IPS-NIHi7 (cell line): Measurements from ENCODE around the gene SHKBP1.
"Not testable (repeated sequence)": the region's sequence is repeated elsewhere in the genome, so short reads cannot be mapped to it uniquely, and the experiment has no call there.

Source experiments
- DNase-seq: peaks from one replicate; pipeline ENCODE4 v3.0.0; 2012; ENCODE audit warnings: mixed read lengths; ENCODE audit errors: extremely low spot score

The SHKBP1 gene

DNA sequence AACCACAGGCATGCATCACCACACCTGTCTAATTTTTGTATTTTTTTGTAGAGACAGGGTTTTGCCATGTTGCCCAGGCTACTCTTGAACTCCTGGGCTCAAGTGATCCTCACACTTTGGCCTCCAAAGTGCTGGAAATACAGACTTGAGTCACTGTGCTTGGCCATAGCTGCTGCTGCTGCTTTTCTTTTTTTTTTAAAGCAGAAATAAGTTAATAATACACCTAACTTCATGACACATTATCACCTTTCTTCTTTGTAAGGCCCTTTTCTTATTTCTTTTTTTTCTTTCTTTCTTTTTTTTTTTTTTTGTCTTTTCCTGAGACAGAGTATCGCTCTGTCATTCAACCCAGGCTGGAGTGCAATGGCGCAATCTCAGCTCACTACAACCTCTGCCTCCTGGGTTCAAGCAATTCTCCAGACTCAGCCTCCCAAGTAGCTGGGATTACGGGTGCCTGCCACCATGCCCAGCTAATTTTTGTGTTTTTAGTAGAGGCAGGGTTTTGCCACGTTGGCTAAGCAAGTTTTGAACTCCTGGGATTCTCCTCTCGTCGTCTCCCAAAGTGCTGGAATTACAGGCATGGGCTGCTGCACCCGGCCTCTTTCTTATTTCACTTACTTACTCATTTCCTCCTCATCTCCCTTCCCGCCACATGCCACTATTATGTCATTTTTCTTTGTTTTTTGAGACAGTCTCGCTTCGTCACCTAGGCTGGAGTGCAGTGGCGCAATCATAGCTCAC, 8.7 kb downstream of the SHKBP1 start:
- no peak for DNase-seq

DNA sequence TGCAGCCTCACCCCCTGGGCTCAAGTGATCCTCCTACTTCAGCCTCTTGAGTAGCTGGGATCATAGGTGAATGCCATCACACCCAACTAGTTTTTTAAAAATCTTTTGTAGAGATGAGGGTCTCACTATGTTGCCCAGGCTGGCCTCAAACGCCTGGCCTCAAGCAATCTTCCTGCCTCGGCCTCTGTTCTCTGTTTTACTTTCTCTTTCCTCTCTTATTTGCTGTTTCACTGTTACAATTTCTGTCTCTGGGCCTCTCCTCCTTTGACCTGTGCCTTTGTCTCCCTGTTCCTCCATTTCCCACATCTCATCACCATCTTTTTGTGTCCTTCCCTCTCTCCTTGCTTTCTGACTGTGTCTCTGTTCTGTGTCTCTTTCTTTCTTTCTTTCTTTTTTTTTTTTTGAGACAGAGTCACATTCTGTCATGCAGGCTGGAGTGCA, 9.3 kb downstream of the SHKBP1 start:
- DNase-seq, result no peak

GRCh38 chr19:40586611-40587010, 9.9 kb downstream of the SHKBP1 start:
- no peak for DNase-seq

DNA sequence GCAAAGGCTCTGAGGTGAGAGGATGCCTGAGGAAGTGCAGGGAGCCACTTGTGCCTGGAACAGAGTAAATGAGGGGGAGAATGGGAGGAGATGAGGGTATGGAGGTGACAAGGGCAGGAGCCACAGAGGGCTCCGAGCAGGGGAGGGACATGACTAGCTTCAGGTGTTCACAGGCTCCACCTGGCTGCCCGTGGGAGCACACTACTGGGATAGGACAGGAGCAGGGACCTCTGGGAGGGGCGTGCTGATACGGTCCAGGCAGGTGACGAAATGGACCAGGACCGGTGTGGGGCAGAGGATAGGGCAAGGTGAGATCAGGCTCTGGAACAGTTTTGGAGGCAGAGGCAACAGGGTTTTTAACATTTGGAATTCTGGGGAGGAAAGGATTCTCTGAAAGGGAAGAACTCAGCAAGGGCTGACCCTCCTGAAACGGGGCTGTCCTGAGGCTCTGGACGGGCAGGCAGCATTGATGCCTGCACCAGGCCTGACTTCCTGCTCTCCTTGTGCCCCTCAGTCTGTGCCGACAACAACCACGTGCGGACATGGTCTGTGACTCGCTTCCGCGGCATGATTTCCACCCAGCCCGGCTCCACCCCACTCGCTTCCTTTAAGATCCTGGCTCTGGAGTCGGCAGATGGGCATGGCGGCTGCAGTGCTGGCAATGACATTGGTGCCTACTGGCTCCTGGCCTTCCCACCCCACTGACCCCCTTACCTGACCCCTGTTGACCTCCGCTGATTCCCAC, 11.6 kb downstream of the SHKBP1 start:
- DNase-seq, result no peak

- DNase-seq, result no peak
These were observed 12.4 kb downstream of the SHKBP1 start for GRCh38 chr19:40588926-40589569.

DNA sequence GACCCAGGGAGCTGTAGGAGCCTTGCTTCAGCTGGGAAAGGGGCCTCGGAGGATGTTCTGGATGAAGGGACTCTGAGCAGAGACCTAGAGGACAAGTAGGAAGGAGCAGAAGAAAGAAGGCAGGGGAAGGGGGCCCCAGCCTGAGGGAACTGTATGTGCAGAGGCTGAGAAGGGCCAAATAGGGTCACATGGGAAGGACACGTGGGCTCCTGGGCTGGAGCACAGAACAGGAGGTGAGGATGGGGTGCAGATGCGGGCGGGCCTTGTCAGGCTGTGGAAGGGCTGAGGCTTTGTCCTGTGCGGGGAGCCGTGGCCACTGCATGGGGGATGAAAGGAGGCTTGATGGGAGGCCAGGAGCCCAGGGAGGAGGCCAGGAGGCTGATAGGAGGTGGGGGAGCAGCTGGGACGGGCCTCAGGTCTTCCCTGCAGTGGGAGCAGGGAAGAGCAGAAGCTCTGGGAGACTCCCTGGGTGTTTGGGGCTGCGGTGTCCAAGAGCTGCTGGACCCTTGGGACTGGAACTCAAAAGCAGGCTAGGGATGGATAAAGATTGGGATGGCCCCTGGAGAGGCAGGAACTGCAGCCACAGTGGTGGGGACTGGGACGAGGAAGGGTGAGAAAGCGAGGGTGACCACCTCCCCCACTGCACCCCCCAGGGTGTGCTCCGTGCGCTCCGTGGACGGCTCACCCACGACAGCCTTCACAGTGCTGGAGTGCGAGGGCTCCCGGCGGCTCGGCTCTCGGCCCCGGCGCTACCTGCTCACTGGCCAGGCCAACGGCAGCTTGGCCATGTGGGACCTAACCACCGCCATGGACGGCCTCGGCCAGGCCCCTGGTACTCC, 13.1 kb downstream of the SHKBP1 start:
- DNase-seq, result no peak

- DNase-seq, result no peak
These were observed 14.0 kb downstream of the SHKBP1 start for GRCh38 chr19:40590464-40591265.

DNA sequence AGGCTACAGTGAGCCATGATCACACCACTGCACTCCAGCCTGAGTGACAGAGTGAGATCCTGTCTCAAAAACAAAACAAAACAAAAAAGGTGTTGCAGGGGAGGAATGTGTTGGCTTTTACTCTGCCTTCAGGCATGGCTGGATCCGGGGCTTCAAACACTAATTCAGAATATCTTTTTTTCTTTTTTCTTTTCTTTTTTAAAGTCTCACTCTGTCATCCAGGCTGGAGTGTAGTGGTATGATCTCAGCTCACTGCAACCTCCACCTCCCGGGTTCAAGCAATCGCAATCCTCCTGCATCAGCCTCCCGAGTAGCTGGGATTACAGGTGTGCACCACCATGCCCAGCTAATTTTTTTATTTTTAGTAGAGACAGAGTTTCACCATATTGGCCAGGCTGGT, 15.1 kb downstream of the SHKBP1 start:
- DNase-seq, result not testable (repeated sequence)

- DNase-seq, result no peak
These were observed 15.5 kb downstream of the SHKBP1 start for GRCh38 chr19:40592170-40592569.

- no peak for DNase-seq
These were observed 17.6 kb downstream of the SHKBP1 start for GRCh38 chr19:40594255-40594654.

DNA sequence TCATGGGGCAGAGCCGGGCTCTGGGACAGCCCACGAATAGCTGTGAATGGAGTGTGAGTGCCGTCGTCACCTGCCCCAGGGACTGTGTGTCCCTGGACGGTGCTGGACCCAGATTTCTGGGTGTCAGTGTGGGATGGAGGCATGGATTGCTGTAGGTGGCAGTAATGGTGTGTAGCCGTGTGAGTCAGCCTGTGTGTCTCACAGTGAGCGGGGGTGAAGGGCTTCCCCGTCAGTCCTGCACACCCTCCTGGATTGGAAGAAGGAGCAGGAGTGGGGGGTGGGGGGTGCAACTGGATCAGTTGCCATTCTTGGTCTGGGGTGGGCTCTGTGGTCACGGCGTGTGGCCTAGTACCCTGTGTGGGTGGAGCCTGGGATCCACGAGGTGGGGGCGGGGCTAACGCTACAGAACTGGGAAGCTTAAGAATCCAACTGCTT, 18.0 kb downstream of the SHKBP1 start:
- DNase-seq, result peak; percentile 32

DNA sequence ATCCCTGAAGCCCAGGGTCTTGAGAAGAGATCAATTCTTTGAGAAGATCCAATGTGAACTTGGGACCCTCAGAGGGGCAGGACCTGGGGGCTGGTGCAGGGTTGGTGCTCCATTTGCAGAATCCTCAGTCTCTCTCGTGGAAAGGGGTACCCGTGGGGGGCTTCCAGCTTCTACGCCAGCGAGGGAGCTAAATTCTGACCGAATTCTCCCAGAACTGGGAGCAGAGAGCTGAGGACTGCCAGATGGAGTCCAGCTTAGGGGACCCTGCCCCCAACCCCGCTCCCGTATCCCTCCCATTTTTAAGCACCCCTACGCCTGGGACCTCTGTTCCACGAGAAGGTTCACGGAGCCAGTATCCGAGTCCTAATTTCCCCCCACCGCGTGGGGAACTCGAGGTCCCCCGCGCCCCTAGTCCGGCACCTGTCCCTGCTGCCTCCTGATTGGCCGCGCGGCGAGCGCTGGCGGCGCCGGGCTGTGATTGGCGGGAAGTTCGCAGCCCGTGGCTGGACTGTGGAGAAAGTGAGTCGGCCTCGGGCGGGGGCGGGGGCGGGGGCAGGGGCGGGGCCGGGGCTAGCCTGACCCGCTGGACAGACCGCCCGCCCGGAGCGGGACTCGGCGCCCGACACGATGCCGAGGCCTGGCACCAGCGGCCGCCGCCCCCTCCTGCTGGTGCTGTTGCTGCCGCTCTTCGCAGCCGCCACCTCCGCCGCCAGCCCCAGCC, 20.1 kb downstream of the SHKBP1 start:
- DNase-seq, result peak; percentile 85

- no peak for DNase-seq
These were observed 20.7 kb downstream of the SHKBP1 start for GRCh38 chr19:40597329-40597838.

DNA sequence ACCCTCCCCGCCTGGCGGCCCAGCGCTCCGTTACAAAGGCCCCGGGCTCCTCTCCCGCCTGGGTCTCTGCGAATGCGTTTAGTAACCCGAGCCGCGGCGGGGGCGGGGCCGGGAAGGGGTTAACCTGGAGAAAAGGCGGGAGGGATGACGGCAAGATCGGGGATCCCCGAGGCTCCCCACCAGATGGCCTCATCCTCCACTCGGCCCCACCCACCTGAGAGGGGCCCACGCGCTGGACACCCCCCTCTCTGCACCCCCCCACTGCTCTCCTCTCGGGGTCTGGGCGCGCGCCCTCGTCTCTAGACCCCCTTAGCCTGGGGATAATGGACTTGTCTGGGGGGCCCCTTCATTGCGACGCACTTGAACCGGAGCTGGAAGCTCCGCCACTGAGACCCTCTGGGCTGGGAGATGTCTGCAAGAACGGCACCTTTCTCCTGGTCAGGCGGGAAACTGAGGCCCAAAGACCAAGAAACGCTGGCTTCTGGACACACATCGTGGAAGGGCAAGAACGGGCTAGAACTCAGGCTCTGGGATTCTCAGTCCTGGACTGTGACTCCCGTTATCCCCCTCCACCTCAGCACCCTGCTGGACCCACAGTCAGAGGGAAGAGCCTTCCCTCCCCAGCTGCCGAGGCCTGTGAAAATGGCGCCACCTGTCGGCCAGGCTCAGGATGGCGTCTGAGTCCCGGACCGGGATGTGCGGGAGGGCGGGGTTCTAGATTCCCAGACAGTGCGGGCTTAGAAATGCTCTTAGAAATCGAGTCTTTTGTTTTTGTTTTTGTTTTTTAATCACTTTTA, 21.6 kb downstream of the SHKBP1 start:
- DNase-seq, result peak; percentile 74

DNA sequence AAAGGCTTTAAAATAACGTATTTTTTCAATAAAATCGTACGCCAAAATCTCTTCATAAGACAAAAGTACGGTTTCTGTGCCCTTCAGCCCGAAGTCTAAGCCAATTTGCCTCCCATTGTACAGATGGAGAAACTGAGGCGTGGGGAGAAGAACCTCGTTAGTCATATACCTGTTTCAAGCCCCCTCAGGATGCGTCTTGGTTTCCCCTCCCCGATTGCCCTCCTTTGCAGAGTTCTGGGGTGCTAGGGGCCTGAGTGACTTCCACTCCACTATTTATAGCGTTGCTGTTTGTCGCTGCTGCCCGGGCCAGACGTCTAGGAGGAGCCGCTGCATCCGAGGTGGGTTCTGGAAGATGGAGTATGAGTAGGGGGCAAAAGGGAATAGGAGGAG, 22.2 kb downstream of the SHKBP1 start:
- no peak for DNase-seq

DNA sequence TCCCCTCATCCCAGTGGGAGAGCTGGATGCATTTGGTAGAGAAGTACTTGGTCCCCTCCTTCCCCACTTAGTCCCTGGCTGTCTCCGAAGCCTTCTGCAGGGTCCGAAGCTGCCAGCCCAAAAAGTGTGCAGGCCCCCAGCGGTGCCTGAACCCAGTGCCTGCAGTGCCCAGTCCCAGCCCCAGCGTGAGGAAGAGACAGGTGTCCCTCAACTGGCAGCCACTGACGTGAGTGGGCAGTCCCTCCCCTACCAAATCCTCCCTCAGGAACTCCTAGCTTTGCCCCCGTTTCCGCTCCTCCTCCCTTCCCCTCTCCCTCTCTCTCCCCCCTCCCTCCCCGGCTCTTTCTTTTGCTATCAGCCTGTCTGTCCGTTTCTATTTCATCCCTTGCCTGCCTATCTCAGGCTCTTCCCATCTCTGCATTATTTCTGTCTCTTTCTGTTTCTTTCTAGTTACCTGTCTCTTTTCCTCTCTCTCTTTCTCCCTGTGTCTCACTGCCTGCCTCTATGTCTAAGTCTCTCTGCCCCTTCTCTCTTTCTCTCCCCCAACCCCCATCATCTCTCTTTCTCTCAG, 22.7 kb downstream of the SHKBP1 start:
- no peak for DNase-seq

DNA sequence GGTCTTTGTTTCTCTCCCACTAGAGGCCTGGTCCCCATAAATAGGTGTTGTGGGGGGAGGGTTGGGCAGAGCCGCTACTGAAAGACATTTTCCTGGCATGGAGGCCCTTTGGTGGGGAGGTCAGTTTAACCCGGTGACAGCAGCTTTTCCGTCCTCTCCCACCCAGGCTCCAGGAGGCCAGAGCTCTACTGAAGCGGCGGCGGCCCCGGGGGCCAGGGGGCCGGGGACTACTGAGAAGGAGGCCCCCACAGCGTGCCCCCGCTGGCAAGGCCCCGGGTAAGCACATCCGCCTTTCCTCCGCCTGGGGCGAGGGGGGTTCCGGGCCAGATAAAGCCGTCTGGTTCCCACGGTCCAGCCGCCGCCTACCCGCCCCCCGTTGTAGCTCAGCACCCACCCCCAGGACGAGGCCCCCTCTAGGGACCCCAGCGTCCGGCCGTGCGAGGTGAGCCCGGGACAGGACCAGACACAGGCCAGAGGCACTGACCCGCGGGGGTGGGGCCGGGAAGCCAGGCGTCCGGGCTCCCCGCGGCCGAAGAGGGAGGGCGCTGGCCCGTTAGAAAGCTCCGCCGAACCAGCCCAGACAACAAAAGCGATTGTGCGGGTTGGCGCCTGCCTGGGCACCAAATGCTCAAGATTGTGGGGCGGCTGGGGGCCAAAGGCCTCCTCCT, 23.4 kb downstream of the SHKBP1 start:
- no peak for DNase-seq

GRCh38 chr19:40600570-40601133, 24.0 kb downstream of the SHKBP1 start:
- DNase-seq, result no peak
